Tibial artery (tissue), 4 donors: ENCODE results near the gene POLD2.
"Not testable (repeated sequence)": the region's sequence is repeated elsewhere in the genome, so short reads cannot be mapped to it uniquely, and the experiment has no call there.

Source experiments
- DNase-seq, 2 donors: peaks; one replicate each; pipeline ENCODE4 v3.0.0-alpha.2; 2019
- H3K27ac ChIP-seq, 2 donors: fragments of 200-600 bp; sonication (generic) in 1 of 2; 1 replicate in 1 of 2; 2 replicates in 1 of 2; pipeline ENCODE4 v1.5.1; 2018 to 2019; ENCODE audit warnings: mild to moderate bottlenecking in 1 of 2
- H3K27me3 ChIP-seq, 2 donors: fragments of 200-600 bp; sonication (generic) in 1 of 2; one replicate each; pipeline versions ENCODE4 v1.5.1 to v1.6.0; 2016 to 2019
- H3K36me3 ChIP-seq, 3 donors: fragments of 200-600 bp; sonication (generic) in 2 of 3; one replicate each; pipeline ENCODE4 v1.5.1; 2016 to 2019; ENCODE audit warnings: mild to moderate bottlenecking in 2 of 3
- H3K4me1 ChIP-seq, 4 donors: fragments of 200-600 bp; sonication (generic) in 2 of 4; 1 replicate in 3 of 4; 2 replicates in 1 of 4; pipeline ENCODE4 v1.5.1; 2016 to 2019
- H3K4me3 ChIP-seq, 2 donors: fragments of 200-600 bp; sonication (generic) in 1 of 2; 1 replicate in 1 of 2; 2 replicates in 1 of 2; pipeline ENCODE4 v1.5.1; 2018 to 2019; ENCODE audit warnings: mild to moderate bottlenecking in 2 of 2
- H3K9me3 ChIP-seq, 3 donors: fragments of 200-600 bp; sonication (generic) in 1 of 3; one replicate each; pipeline ENCODE4 v1.5.1; 2016 to 2019
- intact Hi-C: fragments of 100-400 bp; cut with DNase I; formaldehyde crosslinking; loops from one replicate; pipeline ENCODE4 v1.15.0; 2023; ENCODE audit warnings: low total_unique reads
- TF ChIP-seq, protein P1 (sequence below), 2 experiments: fragments of 200-600 bp in 1 of 2; fragments of 450-650 bp in 1 of 2; IDR thresholded peaks; one replicate each; pipeline ENCODE4 v1.5.1; 2017 to 2019; ENCODE audit warnings: antibody characterized with exemption in 2 of 2, mild to moderate bottlenecking in 1 of 2, moderate library complexity in 1 of 2

Gene POLD2

DNA sequence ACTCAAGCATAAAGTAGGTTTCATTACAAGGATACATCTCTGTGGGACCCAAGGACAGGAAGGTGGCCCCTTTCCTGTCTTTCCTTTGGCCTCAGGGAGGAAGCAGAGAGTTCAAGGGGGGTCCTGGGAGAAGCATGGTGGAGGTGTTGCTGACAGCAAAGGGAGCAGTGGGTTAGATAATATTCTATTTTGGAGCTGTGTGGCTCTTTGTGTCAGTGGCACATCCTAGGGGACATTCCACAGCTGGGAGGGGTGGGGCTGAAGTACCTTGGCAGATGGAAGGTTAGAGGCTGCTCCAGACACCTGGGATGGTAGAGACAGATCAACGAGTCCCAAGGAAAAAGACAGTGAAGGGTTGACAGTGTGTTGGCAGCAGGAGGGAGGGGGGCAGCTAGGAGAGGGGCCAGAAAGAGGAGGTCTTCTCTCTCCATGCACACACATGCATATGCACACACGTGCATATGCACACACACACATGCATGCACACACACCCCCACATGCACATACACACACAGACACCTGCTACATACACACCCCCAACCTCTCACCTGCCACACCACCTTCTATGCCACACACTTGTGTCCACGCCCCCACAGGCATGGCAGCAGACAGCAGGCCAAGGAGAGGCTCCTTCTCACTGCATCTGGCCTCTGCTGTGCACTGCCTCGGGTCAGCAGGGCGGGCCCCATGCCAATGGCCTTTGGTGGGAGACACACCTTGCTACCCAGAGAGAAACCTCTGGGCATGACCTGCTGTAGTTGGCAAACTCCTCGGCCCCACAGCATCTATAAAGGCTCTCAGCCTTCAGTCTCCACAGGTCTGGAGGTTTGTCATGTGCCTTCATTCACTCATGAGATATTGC is 5.6 kb upstream of the POLD2 start:
- H3K36me3 ChIP-seq = no peaks in the 10 kb centered on the region
- H3K9me3 ChIP-seq = no peaks in the 10 kb centered on the region
- H3K4me1 ChIP-seq = peaks cover 0 to 4% (median 0%) of the 10 kb centered on the region in 4 donors
- TF ChIP-seq, protein P1, sequence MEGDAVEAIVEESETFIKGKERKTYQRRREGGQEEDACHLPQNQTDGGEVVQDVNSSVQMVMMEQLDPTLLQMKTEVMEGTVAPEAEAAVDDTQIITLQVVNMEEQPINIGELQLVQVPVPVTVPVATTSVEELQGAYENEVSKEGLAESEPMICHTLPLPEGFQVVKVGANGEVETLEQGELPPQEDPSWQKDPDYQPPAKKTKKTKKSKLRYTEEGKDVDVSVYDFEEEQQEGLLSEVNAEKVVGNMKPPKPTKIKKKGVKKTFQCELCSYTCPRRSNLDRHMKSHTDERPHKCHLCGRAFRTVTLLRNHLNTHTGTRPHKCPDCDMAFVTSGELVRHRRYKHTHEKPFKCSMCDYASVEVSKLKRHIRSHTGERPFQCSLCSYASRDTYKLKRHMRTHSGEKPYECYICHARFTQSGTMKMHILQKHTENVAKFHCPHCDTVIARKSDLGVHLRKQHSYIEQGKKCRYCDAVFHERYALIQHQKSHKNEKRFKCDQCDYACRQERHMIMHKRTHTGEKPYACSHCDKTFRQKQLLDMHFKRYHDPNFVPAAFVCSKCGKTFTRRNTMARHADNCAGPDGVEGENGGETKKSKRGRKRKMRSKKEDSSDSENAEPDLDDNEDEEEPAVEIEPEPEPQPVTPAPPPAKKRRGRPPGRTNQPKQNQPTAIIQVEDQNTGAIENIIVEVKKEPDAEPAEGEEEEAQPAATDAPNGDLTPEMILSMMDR (IDR thresholded peaks at IDR 0.05) = no peak
- H3K27ac ChIP-seq = no peak overlapping the region
- intact Hi-C loops = no loop called here
- H3K27me3 ChIP-seq = no peaks in the 10 kb centered on the region
- no peak overlapping the region for H3K4me3 ChIP-seq
- no peak for DNase-seq

DNA sequence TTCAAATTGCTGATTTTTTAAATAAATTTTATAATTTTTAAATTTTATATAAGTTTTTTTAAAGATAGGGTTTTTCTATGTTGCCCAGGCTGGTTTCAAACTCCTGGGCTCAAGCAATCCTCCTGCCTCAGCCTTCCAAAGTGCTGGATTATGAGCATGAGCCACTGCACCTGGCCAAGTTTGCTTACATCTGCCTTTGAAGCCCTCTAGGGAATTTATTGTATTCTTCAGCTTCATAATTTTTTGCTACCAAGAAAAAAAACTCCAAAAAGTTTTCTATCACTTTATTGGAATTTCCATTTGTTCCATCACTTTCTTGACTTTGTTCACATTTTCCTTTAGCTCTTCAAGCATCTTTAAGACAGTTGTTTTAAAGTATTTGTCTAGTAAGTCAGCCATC is 3.8 kb upstream of the POLD2 start:
- Histone ChIP-seq H3K9me3 (no peaks in the 10 kb centered on the region), H3K4me3 (no peak overlapping the region), H3K27ac (no peak overlapping the region), H3K36me3 (no peaks in the 10 kb centered on the region), H3K4me1 (peaks cover 0 to 13% (median 6%) of the 10 kb centered on the region in 4 donors), H3K27me3 (no peaks in the 10 kb centered on the region)
- TF ChIP-seq, protein P1 (IDR thresholded peaks at IDR 0.05) = no peak
- intact Hi-C loops = no loop called here
- no peak for DNase-seq

DNA sequence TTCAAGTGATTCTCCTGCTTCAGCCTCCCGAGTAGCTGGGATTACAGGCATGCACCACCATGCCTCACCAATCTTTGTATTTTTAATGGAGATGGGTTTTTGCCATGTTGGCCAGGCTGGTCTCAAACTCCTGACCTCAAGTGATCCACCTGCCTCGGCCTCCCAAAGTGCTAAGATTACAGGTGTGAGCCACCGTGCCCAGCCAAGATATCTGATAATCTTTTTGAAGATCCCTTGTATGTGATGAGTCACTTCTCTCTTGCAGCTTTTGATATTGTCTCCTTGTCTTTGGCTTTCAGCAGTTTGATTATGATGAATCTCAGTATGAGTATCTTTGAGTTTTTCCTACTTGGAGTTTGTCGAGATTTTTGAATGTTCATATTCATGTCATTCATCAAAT is 3.2 kb upstream of the POLD2 start:
- H3K27me3 ChIP-seq, H3K36me3 ChIP-seq, H3K27ac ChIP-seq, H3K9me3 ChIP-seq, intact Hi-C loops, H3K4me3 ChIP-seq, DNase-seq: not testable (repeated sequence)
- H3K4me1 ChIP-seq = peaks cover 0 to 19% (median 12%) of the 10 kb centered on the region in 4 donors

DNA sequence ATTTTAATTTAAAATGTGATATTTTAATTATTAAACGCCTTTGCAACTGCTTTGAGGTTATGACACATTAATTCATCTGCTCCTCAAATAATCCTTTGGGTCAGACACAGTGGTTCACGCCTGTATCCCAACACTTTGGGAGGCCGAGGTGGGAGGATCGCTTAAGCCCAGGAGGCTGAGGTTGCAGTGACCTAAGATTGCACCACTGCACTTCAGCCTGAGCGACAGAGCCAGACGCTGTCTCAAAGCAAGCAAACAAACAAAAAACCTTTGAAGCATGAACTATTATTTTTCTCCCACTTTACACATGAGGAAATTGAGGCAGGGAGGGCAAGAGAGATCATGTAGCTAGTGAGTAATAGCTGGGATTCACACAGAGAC is 1.5 kb upstream of the POLD2 start:
- Histone ChIP-seq H3K9me3 (no peaks in the 10 kb centered on the region), H3K27ac (no peak overlapping the region), H3K27me3 (no peaks in the 10 kb centered on the region), H3K4me3 (no peak overlapping the region), H3K4me1 (peaks cover 0 to 27% (median 17%) of the 10 kb centered on the region in 4 donors), H3K36me3 (peaks cover 0 to 21% (median 10%) of the 10 kb centered on the region in 3 donors)
- intact Hi-C loops = no loop called here
- TF ChIP-seq, protein P1 (IDR thresholded peaks at IDR 0.05) = no peak
- DNase-seq = no peak

DNA sequence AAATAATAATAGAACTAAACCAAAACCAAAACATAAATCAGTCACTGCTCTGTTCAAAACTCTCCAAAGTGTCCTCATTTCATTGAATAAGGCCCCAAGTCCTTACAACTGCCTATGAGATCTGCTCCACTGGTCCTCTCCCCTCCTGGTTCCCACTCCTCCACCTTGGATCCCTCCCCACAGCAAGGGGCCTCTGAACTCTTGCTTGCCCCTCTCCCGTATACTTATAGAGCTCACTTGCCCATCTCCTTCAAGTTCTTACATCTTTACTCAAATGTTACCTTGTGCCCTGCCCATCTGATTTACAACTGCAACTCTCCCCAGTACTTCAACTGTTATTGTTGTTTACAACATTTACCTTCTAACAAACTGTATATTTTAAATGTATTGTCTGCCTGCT is 819 bp downstream of the POLD2 start:
- no peak for DNase-seq
- no peaks in the 10 kb centered on the region for H3K27me3 ChIP-seq
- H3K27ac ChIP-seq = peak overlapping the region; percentile 83 to 90
- TF ChIP-seq, protein P1 (IDR thresholded peaks at IDR 0.05) = no peak
- peak overlapping the region; percentile 76 to 83 for H3K4me3 ChIP-seq
- intact Hi-C loops = no loop called here
- H3K36me3 ChIP-seq = peaks cover 0 to 43% (median 22%) of the 10 kb centered on the region in 3 donors
- peaks cover 0 to 27% (median 17%) of the 10 kb centered on the region in 4 donors for H3K4me1 ChIP-seq
- H3K9me3 ChIP-seq = no peaks in the 10 kb centered on the region

DNA sequence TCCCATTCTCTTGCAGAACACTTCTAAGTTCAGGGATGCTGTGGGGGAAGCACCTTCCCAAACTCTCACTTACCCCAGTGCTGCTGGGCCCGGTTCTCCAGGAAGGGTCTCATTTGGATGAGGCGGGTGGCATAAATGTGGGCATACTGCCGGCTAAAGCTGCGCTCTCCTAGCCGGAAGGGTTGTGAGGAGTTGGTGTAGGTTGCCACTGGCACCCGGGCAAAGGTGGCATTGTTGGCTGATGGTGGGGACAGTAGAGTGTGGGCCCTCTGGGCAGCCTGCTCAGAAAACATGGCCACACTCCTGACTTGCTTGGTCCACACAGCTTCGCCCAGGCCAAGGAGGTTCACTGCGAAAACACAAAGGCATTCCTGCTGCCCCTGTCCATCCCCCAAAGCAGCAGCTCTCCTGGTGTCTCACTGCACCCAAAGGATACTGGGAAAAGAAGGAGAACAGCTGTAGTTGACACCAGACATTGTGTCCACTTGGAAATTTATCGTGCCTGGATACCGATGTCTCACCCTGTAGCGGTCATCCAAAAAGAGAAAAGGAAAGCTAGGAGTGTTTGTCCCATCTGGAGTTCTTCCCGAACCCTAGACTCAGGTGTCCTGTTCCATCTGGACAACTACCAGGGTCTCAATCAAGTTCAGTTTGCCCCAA is 1.5 kb downstream of the POLD2 start:
- H3K9me3 ChIP-seq = no peaks in the 10 kb centered on the region
- H3K4me3 ChIP-seq = no peak overlapping the region
- DNase-seq = no peak
- intact Hi-C loops = no loop called here
- H3K27me3 ChIP-seq = no peaks in the 10 kb centered on the region
- TF ChIP-seq, protein P1 (IDR thresholded peaks at IDR 0.05) = no peak
- H3K4me1 ChIP-seq = peaks cover 0 to 27% (median 17%) of the 10 kb centered on the region in 4 donors
- peak overlapping the region; percentile 83 to 90 for H3K27ac ChIP-seq
- H3K36me3 ChIP-seq = peaks cover 0 to 50% (median 28%) of the 10 kb centered on the region in 3 donors
